Astrocyte of the spinal cord (primary cell): ENCODE results near the gene ALDH9A1.

Source experiments
- DNase-seq: peaks from one replicate; pipeline ENCODE4 v3.0.0; 2011; ENCODE audit warnings: low read depth, low spot score
- H3K4me3 ChIP-seq: 2 replicates; pipeline ENCODE4 v1.5.1; 2011; ENCODE audit warnings: low read depth, mild to moderate bottlenecking, low read length, moderate library complexity
- in situ Hi-C: cut with HindIII; loops from 2 replicates; pipeline ENCODE4 v1.10.0; 2017; ENCODE audit warnings: low sequenced_read_pairs
- TF ChIP-seq, protein P1 (sequence below): IDR thresholded peaks from 2 replicates; pipeline ENCODE4 v1.5.1; 2012; ENCODE audit warnings: low read depth, mild to moderate bottlenecking, low read length, inconsistent platforms

ALDH9A1 gene

DNA sequence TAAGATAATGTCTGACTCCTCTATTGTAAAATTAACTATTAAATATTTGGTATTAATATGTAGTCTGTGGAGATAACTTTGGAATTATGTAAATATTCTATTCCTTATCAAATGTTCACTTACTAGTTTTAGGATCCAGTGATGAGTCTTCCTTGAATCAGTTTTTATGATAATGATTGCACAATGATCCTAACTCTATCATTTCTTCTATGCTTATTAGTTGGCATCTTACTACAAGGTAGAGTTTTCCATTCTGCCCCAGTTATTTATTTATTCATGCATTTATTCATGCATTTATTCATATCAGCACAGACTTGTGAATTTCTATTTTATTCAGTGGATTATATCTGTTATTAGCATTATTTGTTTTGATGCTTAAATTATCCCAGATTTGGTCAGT is 74.7 kb downstream of the ALDH9A1 start:
- in situ Hi-C loops: no loop called here
- TF ChIP-seq, protein P1, sequence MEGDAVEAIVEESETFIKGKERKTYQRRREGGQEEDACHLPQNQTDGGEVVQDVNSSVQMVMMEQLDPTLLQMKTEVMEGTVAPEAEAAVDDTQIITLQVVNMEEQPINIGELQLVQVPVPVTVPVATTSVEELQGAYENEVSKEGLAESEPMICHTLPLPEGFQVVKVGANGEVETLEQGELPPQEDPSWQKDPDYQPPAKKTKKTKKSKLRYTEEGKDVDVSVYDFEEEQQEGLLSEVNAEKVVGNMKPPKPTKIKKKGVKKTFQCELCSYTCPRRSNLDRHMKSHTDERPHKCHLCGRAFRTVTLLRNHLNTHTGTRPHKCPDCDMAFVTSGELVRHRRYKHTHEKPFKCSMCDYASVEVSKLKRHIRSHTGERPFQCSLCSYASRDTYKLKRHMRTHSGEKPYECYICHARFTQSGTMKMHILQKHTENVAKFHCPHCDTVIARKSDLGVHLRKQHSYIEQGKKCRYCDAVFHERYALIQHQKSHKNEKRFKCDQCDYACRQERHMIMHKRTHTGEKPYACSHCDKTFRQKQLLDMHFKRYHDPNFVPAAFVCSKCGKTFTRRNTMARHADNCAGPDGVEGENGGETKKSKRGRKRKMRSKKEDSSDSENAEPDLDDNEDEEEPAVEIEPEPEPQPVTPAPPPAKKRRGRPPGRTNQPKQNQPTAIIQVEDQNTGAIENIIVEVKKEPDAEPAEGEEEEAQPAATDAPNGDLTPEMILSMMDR: no peak
- no peak for DNase-seq
- no peak overlapping the region for H3K4me3 ChIP-seq

DNA sequence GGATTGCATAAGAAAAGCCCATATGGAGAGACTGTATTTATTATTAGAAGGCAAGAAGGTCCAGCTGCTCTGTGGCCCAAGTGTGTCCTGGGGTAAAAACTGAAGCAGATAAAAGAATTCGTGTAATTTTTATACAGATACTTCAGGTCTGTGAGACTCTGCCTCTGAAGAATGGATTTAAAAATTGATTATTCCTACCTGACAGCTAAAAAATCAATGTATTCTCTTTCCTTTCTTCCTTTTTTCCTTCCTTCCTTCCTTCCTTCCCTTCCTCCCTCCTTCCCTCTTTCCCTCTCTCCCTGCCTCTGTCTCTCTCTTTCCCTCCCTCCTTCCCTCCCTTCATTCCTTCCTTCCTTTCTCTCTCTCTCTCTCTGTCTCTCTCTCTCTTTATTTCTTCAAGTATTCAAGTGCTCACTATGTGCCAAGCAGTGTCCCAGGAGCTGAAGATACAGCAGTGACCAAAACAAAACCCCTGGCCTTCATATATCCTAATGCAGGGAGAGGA is 78.7 kb downstream of the ALDH9A1 start:
- no peak overlapping the region for H3K4me3 ChIP-seq
- no peak for DNase-seq
- TF ChIP-seq, protein P1: no peak
- in situ Hi-C loops: no loop called here

DNA sequence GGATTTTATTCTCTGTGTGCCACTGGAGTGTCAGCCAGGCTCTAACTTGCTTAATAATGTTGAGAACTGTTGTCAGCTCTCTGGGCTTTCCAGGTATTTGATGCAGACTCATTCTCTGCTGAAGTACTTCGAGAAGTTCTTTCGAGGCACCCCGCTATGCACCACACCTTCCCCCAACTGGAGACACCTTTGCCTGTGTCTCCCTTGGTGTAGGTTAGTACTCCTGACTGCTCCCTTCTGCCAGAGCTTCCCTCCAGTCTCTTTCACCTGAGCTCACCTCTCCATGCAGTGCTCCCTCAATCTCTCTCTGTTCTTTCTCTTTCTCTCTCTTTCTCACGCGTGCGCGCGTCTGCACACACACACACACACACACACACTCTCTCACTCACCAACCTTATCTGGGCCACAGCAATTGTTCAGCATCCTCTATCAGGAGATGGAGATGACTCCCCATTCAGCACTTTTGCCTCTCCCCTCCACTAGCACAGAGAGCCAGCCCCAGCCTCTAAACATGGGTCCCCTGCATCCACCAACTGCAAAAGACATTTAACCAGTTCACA is 81.3 kb downstream of the ALDH9A1 start:
- TF ChIP-seq, protein P1: no peak
- H3K4me3 ChIP-seq: no peak overlapping the region
- in situ Hi-C loops: no loop called here
- DNase-seq: no peak

DNA sequence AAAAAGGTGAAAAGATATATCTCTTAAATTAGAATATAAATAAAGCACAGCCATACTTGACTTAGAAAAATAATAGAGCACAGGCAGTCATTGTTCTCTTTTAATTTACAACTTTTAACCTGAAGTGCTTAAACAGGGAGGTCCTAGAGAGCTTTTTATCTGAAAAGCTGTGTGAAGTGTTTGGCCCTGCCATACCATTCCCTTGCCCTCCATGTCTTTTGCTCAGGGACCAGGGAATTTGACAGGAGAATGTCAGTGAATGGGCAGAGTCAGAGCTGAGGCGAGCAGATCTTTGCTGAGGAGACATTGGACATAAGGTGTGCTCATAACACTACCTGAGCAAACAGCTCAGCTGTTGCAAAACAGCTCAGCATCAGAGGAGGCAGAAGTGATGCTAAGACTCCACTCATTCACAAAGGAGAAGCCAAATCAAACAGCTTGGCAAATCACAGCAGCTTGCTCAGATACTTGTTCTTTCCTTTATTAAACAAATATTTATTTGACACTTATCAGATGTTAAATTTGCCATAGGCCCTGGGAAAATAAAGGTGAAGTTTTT is 82.2 kb downstream of the ALDH9A1 start:
- no peak for DNase-seq
- H3K4me3 ChIP-seq: no peak overlapping the region
- in situ Hi-C loops: no loop called here
- TF ChIP-seq, protein P1: no peak
